HG03460 (cell line): ENCODE data around the gene TOGARAM2.

Source experiments
- ATAC-seq: cut with Tn5 transposase; IDR thresholded peaks from one replicate; pipeline ENCODE4 v1.9.1; 2021; ENCODE audit not compliant: unreplicated experiment

Gene TOGARAM2

DNA sequence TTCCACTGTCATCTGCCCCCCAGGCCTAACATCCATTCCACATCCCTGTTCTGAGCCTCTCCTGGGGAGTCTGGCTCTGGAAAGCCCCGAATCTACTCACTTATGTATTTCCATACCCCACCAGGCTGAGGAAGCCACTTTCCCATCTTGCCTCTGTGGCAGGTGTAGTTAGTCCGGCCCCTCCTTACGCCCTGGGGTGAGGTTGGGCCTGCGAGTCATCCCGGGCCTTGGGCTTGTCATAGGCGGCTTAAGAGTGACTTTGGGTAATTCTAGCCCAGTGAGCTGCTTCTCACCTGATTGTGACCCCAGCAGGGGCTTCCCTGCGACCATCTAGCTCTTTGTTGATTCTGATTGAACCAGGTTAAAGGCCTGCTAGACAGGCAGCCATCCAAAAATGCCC lies 72.1 kb downstream of the TOGARAM2 start:
- ATAC-seq, result no peak

GRCh38 chr2:29053670-29054400 lies 72.7 kb downstream of the TOGARAM2 start:
- ATAC-seq, result no peak

DNA sequence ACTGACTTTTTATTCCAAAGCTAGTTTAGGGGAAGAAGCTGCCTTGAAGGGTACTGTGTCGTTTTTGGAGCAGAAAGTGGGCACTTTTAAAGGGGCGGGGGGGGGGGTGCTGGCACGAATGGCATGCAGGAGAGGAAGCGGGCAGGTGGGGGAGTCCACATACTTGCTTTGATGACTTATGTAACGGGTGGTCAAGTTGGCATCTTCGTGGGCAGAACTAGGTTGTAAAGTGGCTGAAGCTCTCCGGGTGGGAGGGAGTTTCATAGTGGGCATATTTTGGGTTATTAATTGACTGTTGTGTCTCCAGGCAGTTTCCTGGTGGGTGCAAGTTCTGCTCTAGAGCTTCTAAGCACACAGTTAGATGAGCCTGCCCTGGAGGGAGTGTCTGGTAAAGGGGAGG lies 73.3 kb downstream of the TOGARAM2 start:
- no peak for ATAC-seq

DNA sequence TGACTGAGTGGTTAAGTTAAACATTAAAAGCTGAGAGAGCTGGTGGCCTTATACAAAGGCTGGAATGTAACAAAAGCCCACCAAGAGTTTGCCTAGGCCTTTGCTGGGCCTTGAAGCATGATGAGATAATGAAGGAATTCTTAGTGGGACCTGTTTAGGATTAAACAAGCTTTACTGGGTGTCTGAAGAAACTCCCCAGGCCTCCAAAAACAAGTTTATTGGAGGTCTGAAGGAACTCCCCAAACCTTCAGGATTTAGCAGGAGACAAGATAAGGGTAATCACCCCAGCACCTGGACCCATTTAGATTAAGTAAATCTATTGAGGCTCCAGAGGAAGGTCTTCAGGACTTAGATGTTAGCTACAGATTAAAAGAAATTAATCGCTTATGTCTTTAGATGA lies 74.5 kb downstream of the TOGARAM2 start:
- ATAC-seq, result no peak

DNA sequence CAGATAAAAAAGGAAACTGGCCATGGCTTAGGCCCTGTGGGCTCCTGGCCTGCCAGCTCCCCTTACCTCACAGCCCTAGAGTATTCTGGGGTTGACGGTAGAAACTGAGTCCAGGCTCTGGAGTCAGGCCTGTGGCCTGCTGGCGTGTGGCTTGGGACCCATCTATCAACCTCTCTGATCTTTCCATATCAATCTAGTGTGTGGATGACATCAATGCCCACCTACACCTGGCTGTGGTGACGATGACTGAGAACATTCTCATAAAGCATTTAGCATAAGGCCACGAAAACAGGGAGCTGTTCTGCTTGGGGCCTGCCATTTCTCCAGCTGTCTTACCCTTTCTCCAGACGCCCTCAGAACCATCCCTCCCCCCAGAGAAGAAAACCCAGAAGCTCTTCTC lies 75.4 kb downstream of the TOGARAM2 start:
- no peak for ATAC-seq

- no peak for ATAC-seq
Observed at GRCh38 chr2:29057006-29057405, 75.9 kb downstream of the TOGARAM2 start.

DNA sequence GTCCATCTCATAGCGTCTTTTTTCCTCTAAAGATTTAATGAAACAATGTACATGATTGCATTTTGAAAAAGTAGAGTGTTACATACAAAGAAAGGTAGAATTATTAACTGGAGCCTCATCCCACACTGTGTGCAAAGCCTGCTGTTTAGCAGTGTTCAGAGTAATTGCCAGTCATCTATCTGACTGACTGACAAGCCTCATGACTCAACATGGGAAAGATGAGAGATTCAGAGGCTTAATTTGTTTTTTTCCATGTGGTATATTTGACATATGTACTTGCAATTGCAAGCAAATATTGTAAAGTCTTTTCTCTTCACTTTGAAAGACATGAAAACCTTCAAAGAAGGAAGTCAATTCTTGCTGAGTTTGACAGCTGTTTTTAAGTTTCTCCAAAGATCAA lies 78.5 kb downstream of the TOGARAM2 start:
- ATAC-seq, result no peak

GRCh38 chr2:29060441-29060840 lies 79.3 kb downstream of the TOGARAM2 start:
- ATAC-seq, result no peak

DNA sequence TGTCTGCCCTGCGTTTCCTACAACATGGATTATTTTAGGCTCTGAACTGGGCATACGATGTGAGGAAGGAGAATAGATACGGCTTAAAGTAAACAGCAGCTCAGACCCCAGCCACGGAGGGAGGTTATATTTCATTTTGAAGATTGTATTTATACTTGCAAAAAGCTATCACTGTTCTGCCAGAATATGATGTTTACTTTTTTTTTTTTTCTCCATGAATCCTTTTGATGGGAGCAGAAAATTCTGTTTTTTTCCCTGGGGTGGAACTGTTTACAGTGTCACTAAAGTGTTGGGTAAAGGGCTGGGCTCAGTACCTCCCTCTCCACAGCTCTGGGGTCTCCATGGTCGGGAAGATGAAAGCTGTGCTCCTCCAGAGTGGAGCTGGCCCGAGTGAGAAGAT lies 80.1 kb downstream of the TOGARAM2 start:
- no peak for ATAC-seq

DNA sequence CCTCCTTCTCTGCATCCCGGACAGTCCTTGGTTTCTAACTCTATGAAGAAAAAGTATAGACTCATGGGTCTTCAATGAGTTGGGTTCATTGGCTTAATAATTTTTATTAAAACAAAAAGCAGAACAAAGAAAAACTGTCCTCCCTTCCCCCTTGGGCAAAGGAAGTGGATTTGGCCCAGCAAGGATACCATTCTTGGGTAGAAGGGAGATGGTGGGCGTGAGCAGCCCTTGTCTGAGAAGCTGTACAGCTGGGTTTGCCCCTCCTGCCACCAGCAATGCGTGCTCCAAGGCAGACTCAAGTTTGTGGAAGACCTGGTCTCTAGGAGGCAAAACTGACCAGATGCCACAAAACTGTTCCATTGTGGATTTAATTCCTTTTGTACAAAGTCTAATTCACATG lies 80.5 kb downstream of the TOGARAM2 start:
- ATAC-seq, result no peak

GRCh38 chr2:29062371-29062770 lies 81.3 kb downstream of the TOGARAM2 start:
- no peak for ATAC-seq

- ATAC-seq, result no peak
Observed at GRCh38 chr2:29063056-29063455, 82.0 kb downstream of the TOGARAM2 start.

- ATAC-seq, result no peak
Observed at GRCh38 chr2:29063646-29064345, 82.7 kb downstream of the TOGARAM2 start.

DNA sequence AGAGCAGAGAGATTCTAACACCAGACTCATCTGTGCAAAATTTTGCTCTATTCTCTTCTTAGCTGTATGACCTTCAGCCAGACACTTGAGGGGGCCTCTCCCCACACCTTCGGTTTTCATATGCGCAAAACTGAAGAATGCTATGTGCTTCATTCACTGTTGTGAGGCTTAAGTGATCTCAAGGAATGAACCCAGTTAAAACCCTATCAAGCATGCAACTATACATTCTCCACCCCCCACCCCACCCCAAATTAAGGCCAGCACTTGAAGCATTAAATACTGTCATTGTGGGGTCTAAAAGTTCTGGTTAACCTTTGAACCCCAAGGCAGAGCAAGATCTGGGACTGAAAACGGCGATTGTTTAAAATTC lies 83.2 kb downstream of the TOGARAM2 start:
- ATAC-seq, result no peak

DNA sequence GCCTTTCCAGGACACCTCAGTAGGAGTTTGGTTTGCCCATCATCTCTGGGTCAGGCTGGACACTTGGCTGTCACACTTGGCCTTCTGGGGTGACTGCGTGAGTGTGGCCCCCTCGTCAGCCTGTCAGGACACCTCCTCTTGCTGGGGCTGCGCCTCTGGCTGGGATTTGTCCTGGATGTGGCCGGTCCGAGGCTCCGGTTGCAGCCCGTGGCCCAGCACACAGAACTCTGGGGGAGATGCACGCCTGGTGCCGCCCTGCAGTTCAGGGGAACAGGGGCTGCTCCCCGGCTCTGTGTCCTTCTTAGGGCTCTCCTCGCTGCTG lies 83.6 kb downstream of the TOGARAM2 start:
- ATAC-seq, result no peak

- no peak for ATAC-seq
Observed at GRCh38 chr2:29065068-29065811, 84.1 kb downstream of the TOGARAM2 start.

GRCh38 chr2:29066271-29066860 lies 85.3 kb downstream of the TOGARAM2 start:
- no peak for ATAC-seq

DNA sequence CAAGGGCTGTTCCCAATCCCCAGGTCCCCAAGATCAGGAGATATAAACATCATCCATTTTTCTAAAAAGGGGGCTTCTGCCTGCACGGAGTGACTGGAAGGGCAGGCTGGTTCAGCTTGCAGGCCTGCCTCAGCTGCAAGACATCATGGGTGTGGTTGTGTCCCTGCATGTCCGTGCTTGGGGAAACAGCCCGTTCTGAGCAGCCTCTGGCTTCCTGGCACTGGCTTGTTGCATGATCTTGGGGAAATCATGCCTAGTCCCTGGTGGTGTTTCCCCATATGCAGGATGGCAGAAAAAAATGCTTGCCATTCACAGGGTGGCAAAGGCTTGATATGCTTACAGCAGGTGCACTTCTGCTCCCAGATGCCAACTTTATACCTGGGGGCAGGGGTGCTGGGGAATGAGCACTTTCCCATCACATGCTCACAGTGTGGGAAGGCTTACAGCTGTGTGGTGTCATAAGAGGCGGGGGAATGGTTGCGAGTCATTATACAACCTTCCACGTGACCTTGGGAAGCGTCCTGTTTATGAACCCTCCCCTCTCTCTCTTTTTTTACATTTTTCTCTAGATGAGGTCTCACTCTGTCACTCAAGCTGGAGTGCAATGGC lies 86.0 kb downstream of the TOGARAM2 start:
- no peak for ATAC-seq

DNA sequence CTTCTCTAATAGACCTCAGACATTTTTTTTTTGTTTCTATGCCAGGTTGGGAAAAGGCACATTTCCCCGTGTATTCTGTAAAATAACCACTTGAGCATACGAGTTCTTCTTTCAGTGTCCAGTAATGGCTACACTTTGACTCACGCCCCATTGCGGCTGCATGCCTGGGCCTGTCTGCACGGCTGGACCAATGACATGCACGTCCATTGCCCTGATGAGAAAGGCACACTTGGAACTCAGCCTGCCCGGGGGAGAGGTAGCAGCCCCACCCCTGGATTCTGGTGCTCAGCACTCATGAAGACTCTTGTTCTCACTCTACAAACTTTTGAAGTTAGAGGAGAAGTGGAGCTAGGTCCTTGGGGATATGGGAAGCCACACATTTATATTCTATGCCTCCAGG lies 87.4 kb downstream of the TOGARAM2 start:
- no peak for ATAC-seq

- ATAC-seq, result no peak
Observed at GRCh38 chr2:29070526-29070925, 89.4 kb downstream of the TOGARAM2 start.
